ENCODE measurements around the gene IVNS1ABP. TPM values are rescaled to one million over a fixed set of nuclear protein-coding genes. Genes with fewer than 3 reads are reported as not detected.

The IVNS1ABP gene
- total and polyA plus RNA-seq, 10 of the 15 experiments (the other 5 are each of a cell fraction or from before 2014, with no cell fraction given), result 19.2 to 154 (median 43.9) TPM

- TF ChIP-seq GABPA (IDR thresholded peaks at IDR 0.05; ENCODE audit: low read depth) (peak; percentile 35; the same call in 1 of the 2 replicates), ZBTB11 (CRISPR knock-in tag; IDR thresholded peaks at IDR 0.05) (no peak), MTA3 (IDR thresholded peaks at IDR 0.05; ENCODE audit: borderline replicate concordance, low read length) (peak; percentile 77), CBX5 (IDR thresholded peaks at IDR 0.05; ENCODE audit: low read depth) (no peak), HDAC2 (IDR thresholded peaks at IDR 0.05) (no peak), MEF2A (IDR thresholded peaks at IDR 0.05; ENCODE audit: insufficient read depth, low read depth, low read length) (peak; percentile 78), POU2F2 (IDR thresholded peaks at IDR 0.05; ENCODE audit: borderline replicate concordance, low read depth, low read length) (peak; percentile 66; the same call in 1 of the 3 replicates), NFYB (IDR thresholded peaks at IDR 0.05; ENCODE audit: insufficient read depth, low read depth, low read length) (no peak), ZNF24 (IDR thresholded peaks at IDR 0.05) (no peak; the same call in none of the 2 replicates), RUNX3 (IDR thresholded peaks at IDR 0.05; ENCODE audit: low read length) (peak; percentile 98), ZNF217 (IDR thresholded peaks at IDR 0.05) (peak; percentile 39; the same call in 1 of the 2 replicates), USF2 (IDR thresholded peaks at IDR 0.05; ENCODE audit: borderline replicate concordance, low read depth, low read length) (no peak; the same call in 1 of the 2 replicates), ZSCAN29 (IDR thresholded peaks at IDR 0.05) (no peak), HDGF (IDR thresholded peaks at IDR 0.05) (no peak), MYB (IDR thresholded peaks at IDR 0.05; ENCODE audit: borderline replicate concordance, low read depth, low read length) (no peak), IRF5 (IDR thresholded peaks at IDR 0.05; ENCODE audit: borderline replicate concordance) (no peak), HCFC1 (IDR thresholded peaks at IDR 0.05; ENCODE audit: low read length) (no peak), NBN (IDR thresholded peaks at IDR 0.05) (peak; percentile 85), E2F8 (IDR thresholded peaks at IDR 0.05; ENCODE audit: low read depth, partially characterized antibody) (no peak)
Observed at GRCh38 chr1:185338719-185339622, 21.9 kb upstream of the IVNS1ABP start (continued).

Data from GM12878 (cell line).